Mucosa of rectum (tissue), 2 donors: ENCODE data around the gene SPON1.
"Not testable (repeated sequence)": the region's sequence is repeated elsewhere in the genome, so short reads cannot be mapped to it uniquely, and the experiment has no call there.

ENCODE experiments used
- H3K27ac ChIP-seq, 2 donors: one replicate each; pipeline ENCODE4 v1.7.0; 2013; ENCODE audit warnings: inconsistent platforms in 2 of 2, low read depth in 2 of 2, low read length in 2 of 2
- H3K27me3 ChIP-seq, 2 donors: one replicate each; pipeline ENCODE4 v1.7.0; 2013; ENCODE audit warnings: low read length in 2 of 2; ENCODE audit not compliant: control insufficient read depth in 2 of 2, insufficient read depth in 2 of 2
- H3K36me3 ChIP-seq, 2 donors: one replicate each; pipeline ENCODE4 v1.7.0; 2013; ENCODE audit warnings: low read length in 2 of 2; ENCODE audit not compliant: control insufficient read depth in 2 of 2, insufficient read depth in 2 of 2
- H3K4me1 ChIP-seq, 2 donors: one replicate each; pipeline ENCODE4 v1.7.0; 2013; ENCODE audit warnings: low read length in 2 of 2, mild to moderate bottlenecking in 1 of 2; ENCODE audit not compliant: control insufficient read depth in 2 of 2, insufficient read depth in 2 of 2
- H3K4me3 ChIP-seq, 2 donors: one replicate each; pipeline ENCODE4 v1.7.0; 2013; ENCODE audit warnings: low read length in 2 of 2
- H3K9ac ChIP-seq, 2 donors: one replicate each; pipeline ENCODE4 v1.7.0; 2013; ENCODE audit warnings: low read length in 2 of 2, low read depth in 1 of 2, mild to moderate bottlenecking in 1 of 2
- H3K9me3 ChIP-seq, 2 donors: one replicate each; pipeline ENCODE4 v1.7.0; 2013; ENCODE audit warnings: low read length in 2 of 2; ENCODE audit not compliant: control insufficient read depth in 2 of 2
- donor health status: healthy.
- donor health status: Normal muscosa, but diverticular disease.

The SPON1 gene

GRCh38 chr11:14267861-14268635, 305.5 kb downstream of the SPON1 start:
- peaks cover 12 to 28% of the 10 kb centered on the region in 2 donors for H3K36me3 ChIP-seq
- H3K9ac ChIP-seq = no peak overlapping the region
- no peak overlapping the region for H3K4me3 ChIP-seq
- no peaks in the 10 kb centered on the region for H3K4me1 ChIP-seq
- H3K27me3 ChIP-seq = no peaks in the 10 kb centered on the region
- no peak overlapping the region for H3K27ac ChIP-seq
- H3K9me3 ChIP-seq = no peaks in the 10 kb centered on the region

DNA sequence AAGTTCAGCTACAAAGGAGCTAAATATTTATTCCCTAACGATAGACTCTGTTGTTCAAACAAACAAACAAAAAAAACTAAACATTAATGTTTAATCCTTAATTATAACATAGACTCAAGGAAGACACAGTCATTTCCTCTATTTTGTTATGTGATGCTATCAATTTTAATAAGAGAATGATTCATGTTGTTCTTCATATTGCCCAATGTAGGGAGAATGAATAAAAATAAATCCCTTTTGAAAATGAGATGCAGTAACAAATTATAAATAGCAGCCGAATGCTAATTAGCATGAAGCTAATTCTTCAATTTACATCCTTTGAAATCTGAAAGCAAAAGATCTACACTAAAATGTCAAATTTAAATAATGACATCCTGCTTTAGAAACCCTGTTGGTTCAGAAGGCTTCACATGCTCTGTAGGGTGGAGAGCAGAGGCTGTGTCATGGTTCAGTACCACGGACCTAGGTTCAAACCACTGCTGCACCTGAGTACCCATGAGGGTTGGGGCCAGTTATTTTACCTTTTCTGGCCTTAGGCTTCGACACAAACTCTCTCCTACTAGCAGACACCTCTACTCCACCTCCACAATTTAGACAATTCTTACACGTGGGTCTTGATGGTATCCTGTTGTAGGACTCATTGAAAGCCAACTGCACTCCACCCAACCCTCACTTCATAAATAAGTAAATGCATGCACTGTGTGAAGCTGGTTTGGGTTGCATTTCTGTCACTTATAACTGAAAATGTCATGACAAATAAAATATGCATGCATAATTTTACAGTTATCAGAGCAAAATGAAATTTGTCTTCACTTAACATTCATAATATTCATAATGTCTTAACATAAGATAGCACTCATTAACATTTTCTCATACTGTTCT, 307.4 kb downstream of the SPON1 start:
- H3K27me3 ChIP-seq = no peaks in the 10 kb centered on the region
- H3K36me3 ChIP-seq = peaks cover 12 to 22% of the 10 kb centered on the region in 2 donors
- H3K9me3 ChIP-seq = no peaks in the 10 kb centered on the region
- H3K9ac ChIP-seq = no peak overlapping the region
- no peak overlapping the region for H3K4me3 ChIP-seq
- H3K27ac ChIP-seq = no peak overlapping the region
- H3K4me1 ChIP-seq = no peaks in the 10 kb centered on the region

DNA sequence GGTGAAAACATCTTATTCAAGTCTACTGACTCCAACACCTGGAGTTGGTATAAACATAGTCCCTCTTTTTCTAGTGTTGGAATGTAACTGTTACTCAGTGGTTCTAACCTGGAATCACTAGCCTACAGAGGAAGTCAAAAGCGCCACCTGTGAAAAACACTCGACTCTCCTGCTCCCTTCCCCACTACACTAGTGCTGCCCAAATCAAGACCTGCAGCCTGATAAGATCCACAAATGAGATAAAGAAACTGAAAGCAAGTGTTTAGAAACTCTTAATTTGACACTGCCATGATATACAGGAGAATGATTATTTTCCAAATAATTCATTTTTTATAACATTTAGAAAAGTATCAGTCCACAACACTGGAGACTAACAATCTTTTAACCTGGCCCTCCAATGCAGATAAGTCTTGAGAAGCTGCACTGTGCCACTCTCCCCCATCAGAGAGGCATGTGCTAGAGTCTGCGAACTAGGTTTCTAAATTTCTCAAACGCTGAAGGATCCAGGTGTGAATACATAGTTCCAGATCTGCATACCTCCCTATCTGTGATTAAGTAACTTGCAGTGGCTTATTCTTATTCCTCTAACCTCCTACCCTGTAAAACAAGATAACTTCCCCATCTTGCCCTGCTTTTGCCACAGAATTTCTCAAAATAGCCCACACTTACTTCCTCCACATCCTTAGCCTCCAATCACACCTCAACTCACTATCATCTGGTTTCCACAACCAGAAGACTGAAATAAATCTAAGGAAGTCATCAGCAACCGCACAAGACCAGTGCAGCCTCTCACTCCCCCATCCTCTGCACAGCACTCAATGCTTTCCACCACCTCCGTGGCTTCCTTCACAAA, 308.4 kb downstream of the SPON1 start:
- no peaks in the 10 kb centered on the region for H3K27me3 ChIP-seq
- H3K4me3 ChIP-seq = no peak overlapping the region
- H3K4me1 ChIP-seq = no peaks in the 10 kb centered on the region
- no peaks in the 10 kb centered on the region for H3K9me3 ChIP-seq
- no peak overlapping the region for H3K9ac ChIP-seq
- H3K27ac ChIP-seq = no peak overlapping the region
- H3K36me3 ChIP-seq = peaks cover 2 to 12% of the 10 kb centered on the region in 2 donors

DNA sequence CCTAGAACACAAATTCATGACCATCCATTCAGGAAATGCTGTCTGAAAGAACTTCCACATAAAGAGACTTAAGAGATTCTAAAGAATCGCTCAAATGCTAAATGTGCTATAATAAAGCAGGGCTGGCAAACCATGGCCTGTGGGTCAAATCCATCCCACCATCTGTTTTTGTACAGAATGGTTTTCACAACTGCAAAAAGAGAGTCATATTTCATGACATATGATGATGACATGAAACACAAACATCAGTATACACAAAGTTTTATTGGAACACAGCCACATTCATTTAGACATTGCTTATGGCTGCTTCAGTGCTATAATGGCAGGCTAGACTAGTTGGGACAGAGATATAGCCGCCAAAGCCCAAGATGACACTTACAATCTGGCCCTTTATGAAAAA, 311.4 kb downstream of the SPON1 start:
- Histone ChIP-seq H3K9ac (no peak overlapping the region), H3K27me3 (no peaks in the 10 kb centered on the region), H3K36me3 (no peaks in the 10 kb centered on the region), H3K9me3 (no peaks in the 10 kb centered on the region), H3K4me1 (no peaks in the 10 kb centered on the region), H3K4me3 (no peak overlapping the region), H3K27ac (no peak overlapping the region)

GRCh38 chr11:14275076-14275475, 312.6 kb downstream of the SPON1 start:
- H3K36me3 ChIP-seq = no peaks in the 10 kb centered on the region
- no peak overlapping the region for H3K27ac ChIP-seq
- no peak overlapping the region for H3K9ac ChIP-seq

GRCh38 chr11:14278869-14279268, 316.3 kb downstream of the SPON1 start:
- not testable (repeated sequence) for H3K9ac ChIP-seq, H3K4me3 ChIP-seq, H3K36me3 ChIP-seq, H3K27me3 ChIP-seq, H3K9me3 ChIP-seq, H3K4me1 ChIP-seq, H3K27ac ChIP-seq

More at GRCh38 chr11:14275076-14275475, 312.6 kb downstream of the SPON1 start:
- no peaks in the 10 kb centered on the region for H3K9me3 ChIP-seq
- no peaks in the 10 kb centered on the region for H3K4me1 ChIP-seq
- no peaks in the 10 kb centered on the region for H3K27me3 ChIP-seq
- H3K4me3 ChIP-seq = no peak overlapping the region

- Histone ChIP-seq H3K27me3 (no peaks in the 10 kb centered on the region), H3K4me3 (no peak overlapping the region), H3K4me1 (no peaks in the 10 kb centered on the region), H3K36me3 (peaks cover 5 to 10% of the 10 kb centered on the region in 2 donors), H3K27ac (no peak overlapping the region), H3K9ac (no peak overlapping the region), H3K9me3 (no peaks in the 10 kb centered on the region)
These were observed 325.8 kb downstream of the SPON1 start for GRCh38 chr11:14288189-14288935.

- H3K27me3 ChIP-seq = no peaks in the 10 kb centered on the region
- no peak overlapping the region for H3K9ac ChIP-seq
- H3K9me3 ChIP-seq = no peaks in the 10 kb centered on the region
- peaks cover 5 to 6% of the 10 kb centered on the region in 2 donors for H3K36me3 ChIP-seq
- no peaks in the 10 kb centered on the region for H3K4me1 ChIP-seq
- no peak overlapping the region for H3K4me3 ChIP-seq
- no peak overlapping the region for H3K27ac ChIP-seq
These were observed 327.9 kb downstream of the SPON1 start for GRCh38 chr11:14290422-14290821.

GRCh38 chr11:14299921-14300320, 337.4 kb downstream of the SPON1 start:
- Histone ChIP-seq H3K27ac (no peak overlapping the region), H3K4me1 (no peaks in the 10 kb centered on the region), H3K9me3 (no peaks in the 10 kb centered on the region), H3K27me3 (no peaks in the 10 kb centered on the region), H3K9ac (no peak overlapping the region), H3K4me3 (no peak overlapping the region), H3K36me3 (no peaks in the 10 kb centered on the region)
